GM23248 (cell line): ENCODE data around the gene CTU2. TPM values are rescaled to one million over a fixed set of nuclear protein-coding genes. Genes with fewer than 3 reads are reported as not detected.

Source experiments
- DNase-seq: peaks from one replicate; pipeline ENCODE4 v3.0.0-alpha.2; 2015
- H2AFZ ChIP-seq: fragments of 200-600 bp; sonication (generic); 2 replicates; pipeline ENCODE4 v1.6.1; 2016; ENCODE audit warnings: antibody characterized with exemption
- H3F3A ChIP-seq: fragments of 200-600 bp; sonication (generic); 2 replicates; pipeline ENCODE4 v1.6.1; 2016; ENCODE audit warnings: mild to moderate bottlenecking, antibody characterized with exemption, mixed run types; ENCODE audit not compliant: insufficient read depth
- H3K27ac ChIP-seq: fragments of 200-600 bp; sonication (generic); 2 replicates; pipeline ENCODE4 v1.5.1; 2016; ENCODE audit warnings: mild to moderate bottlenecking
- H3K27me3 ChIP-seq: fragments of 200-600 bp; sonication (generic); replicated peaks from 2 replicates; pipeline ENCODE4 v1.6.1; 2016; ENCODE audit warnings: mild to moderate bottlenecking; ENCODE audit not compliant: insufficient read depth
- H3K36me3 ChIP-seq: fragments of 200-600 bp; sonication (generic); 2 replicates; pipeline ENCODE4 v1.6.1; 2016; ENCODE audit warnings: low read depth, mild to moderate bottlenecking
- H3K4me1 ChIP-seq: fragments of 200-600 bp; sonication (generic); 2 replicates; pipeline ENCODE4 v1.6.1; 2016; ENCODE audit warnings: mild to moderate bottlenecking; ENCODE audit not compliant: insufficient read depth
- H3K4me2 ChIP-seq: fragments of 200-600 bp; sonication (generic); one replicate; pipeline ENCODE4 v1.6.1; 2016; ENCODE audit warnings: mild to moderate bottlenecking; ENCODE audit not compliant: unreplicated experiment
- H3K4me3 ChIP-seq: fragments of 200-600 bp; sonication (generic); 2 replicates; pipeline ENCODE4 v1.5.1; 2016; ENCODE audit warnings: mild to moderate bottlenecking
- H3K79me2 ChIP-seq: fragments of 200-600 bp; sonication (generic); 2 replicates; pipeline ENCODE4 v1.6.1; 2016; ENCODE audit warnings: mild to moderate bottlenecking; ENCODE audit not compliant: insufficient read depth
- H3K9ac ChIP-seq: fragments of 200-600 bp; sonication (generic); 2 replicates; pipeline ENCODE4 v1.6.1; 2016; ENCODE audit warnings: mild to moderate bottlenecking
- H3K9me2 ChIP-seq: fragments of 200-600 bp; sonication (generic); 2 replicates; pipeline ENCODE4 v1.6.1; 2016; ENCODE audit warnings: mixed run types, mild to moderate bottlenecking, moderate library complexity; ENCODE audit not compliant: insufficient read depth
- H3K9me3 ChIP-seq: fragments of 200-600 bp; sonication (generic); one replicate; pipeline ENCODE4 v1.6.1; 2017; ENCODE audit warnings: low read depth
- H4K20me1 ChIP-seq: fragments of 200-600 bp; sonication (generic); 2 replicates; pipeline ENCODE4 v1.6.0; 2016; ENCODE audit not compliant: insufficient read depth
- EZH2 ChIP-seq: fragments of 200-600 bp; sonication (generic); IDR thresholded peaks from 2 replicates; pipeline ENCODE4 v1.6.1; 2018; ENCODE audit warnings: antibody characterized with exemption, mild to moderate bottlenecking; ENCODE audit not compliant: insufficient read depth, poor library complexity, severe bottlenecking
- EZH2phosphoT487 ChIP-seq: fragments of 200-600 bp; sonication (generic); IDR thresholded peaks from 2 replicates; pipeline ENCODE4 v1.6.1; 2018; ENCODE audit warnings: antibody characterized with exemption, moderate library complexity, mild to moderate bottlenecking, low read depth; ENCODE audit not compliant: insufficient read depth
- WGBS, 2 experiments: methylation state at CpG; one replicate each; pipeline ENCODE4 v1.1.6; 2015 to 2017; ENCODE audit warnings: low lambda C conversion rate in 2 of 2, low coverage in 1 of 2; ENCODE audit errors: missing lambda C conversion rate in 2 of 2; 5-methylcytosine and 5-hydroxymethylcytosine counted together
- in situ Hi-C: fragments of 300-500 bp; cut with MboI; formaldehyde crosslinking; loops from 2 replicates; pipeline ENCODE4 v1.15.0; 2020
- polyA plus RNA-seq: library from polyadenylated mRNA; unstranded; fragments of >200 nt; fragmentation: Nextera tagmentation; extraction: Ambion mirVana; gene quantifications from 2 replicates; pipeline ENCODE4 v1.2.1, GENCODE V29; 2016
- total RNA-seq: library from RNA; depleted of rRNA; stranded (reverse); fragments of >200 nt; shearing (Covaris generic); gene quantifications from 2 replicates; pipeline ENCODE4 v1.2.3, GENCODE V29; 2014

Gene CTU2
- total and polyA plus RNA-seq, 2 experiments from 2014 or later = 16.1 to 20.4 TPM

GRCh38 chr16:88700322-88700635 is 6.0 kb upstream of the CTU2 start:
- WGBS, 2 experiments = 86 to 89% methylated on average over 14 of the region's 14 CpGs
- Histone ChIP-seq H3K79me2 (no peaks in the 10 kb centered on the region), H3K9me3 (no peaks in the 10 kb centered on the region), H4K20me1 (no peaks in the 10 kb centered on the region), H3K27me3 (no peaks in the 10 kb centered on the region), H3K9ac (no peak overlapping the region), H3K9me2 (no peaks in the 10 kb centered on the region), H3K4me2 (no peak overlapping the region), H2AFZ (no peak overlapping the region), H3K27ac (no peak overlapping the region), H3K4me3 (no peak overlapping the region), H3F3A (no peaks in the 10 kb centered on the region), H3K36me3 (no peaks in the 10 kb centered on the region), H3K4me1 (peaks cover 7% of the 10 kb centered on the region)
- TF ChIP-seq EZH2phosphoT487 = no peak
- no peak for TF ChIP-seq EZH2
- DNase-seq = no peak
- in situ Hi-C loops = no loop called here

GRCh38 chr16:88700636-88701482 is 5.4 kb upstream of the CTU2 start:
- Histone ChIP-seq H3K9me3 (no peaks in the 10 kb centered on the region), H3F3A (no peaks in the 10 kb centered on the region), H3K27me3 (no peaks in the 10 kb centered on the region), H2AFZ (no peak overlapping the region), H4K20me1 (no peaks in the 10 kb centered on the region), H3K9ac (no peak overlapping the region), H3K36me3 (no peaks in the 10 kb centered on the region), H3K27ac (no peak overlapping the region), H3K79me2 (no peaks in the 10 kb centered on the region), H3K4me3 (no peak overlapping the region), H3K9me2 (no peaks in the 10 kb centered on the region), H3K4me2 (no peak overlapping the region), H3K4me1 (peaks cover 7% of the 10 kb centered on the region)
- DNase-seq = peak; percentile 73
- in situ Hi-C loops = no loop called here
- 64 to 75% methylated on average over 33 to 36 of the region's 42 CpGs for WGBS, 2 experiments
- TF ChIP-seq EZH2 (no peak), EZH2phosphoT487 (no peak)

GRCh38 chr16:88701581-88702370 is 4.5 kb upstream of the CTU2 start:
- H3K36me3 ChIP-seq = no peaks in the 10 kb centered on the region
- no peaks in the 10 kb centered on the region for H3K9me3 ChIP-seq
- H3K4me1 ChIP-seq = peaks cover 7% of the 10 kb centered on the region
- in situ Hi-C loops = no loop called here
- H3K9ac ChIP-seq = no peak overlapping the region
- no peaks in the 10 kb centered on the region for H3K27me3 ChIP-seq
- no peak overlapping the region for H3K4me3 ChIP-seq
- no peaks in the 10 kb centered on the region for H4K20me1 ChIP-seq
- no peak for TF ChIP-seq EZH2phosphoT487
- TF ChIP-seq EZH2 = no peak
- no peaks in the 10 kb centered on the region for H3F3A ChIP-seq
- no peak overlapping the region for H3K4me2 ChIP-seq
- peaks cover 3% of the 10 kb centered on the region; the same call in 1 of the 2 replicates for H3K79me2 ChIP-seq
- H3K27ac ChIP-seq = no peak overlapping the region
- WGBS, 2 experiments = 89 to 90% methylated on average over 25 to 28 of the region's 30 CpGs
- no peak for DNase-seq
- H3K9me2 ChIP-seq = no peaks in the 10 kb centered on the region
- no peak overlapping the region for H2AFZ ChIP-seq

GRCh38 chr16:88702371-88703210 is 3.7 kb upstream of the CTU2 start:
- Histone ChIP-seq H4K20me1 (no peaks in the 10 kb centered on the region), H3K27me3 (no peaks in the 10 kb centered on the region), H3K4me3 (no peak overlapping the region), H3K9me3 (no peaks in the 10 kb centered on the region), H3K9ac (no peak overlapping the region), H3K9me2 (no peaks in the 10 kb centered on the region), H2AFZ (no peak overlapping the region), H3K4me2 (no peak overlapping the region), H3K36me3 (no peaks in the 10 kb centered on the region), H3K27ac (no peak overlapping the region), H3K79me2 (peaks cover 11% of the 10 kb centered on the region), H3F3A (0 out of 2 replicates have a peak, but pooled peaks cover 5% of the 10 kb centered on the region), H3K4me1 (peaks cover 12% of the 10 kb centered on the region)
- no peak for DNase-seq
- 87 to 89% methylated on average over 27 to 31 of the region's 31 CpGs for WGBS, 2 experiments
- TF ChIP-seq EZH2phosphoT487 = no peak
- TF ChIP-seq EZH2 = no peak
- in situ Hi-C loops = no loop called here
